HUDEP-2 (cell line): ENCODE results near the gene BTBD7.

Source experiments
- DNase-seq, 76 experiments: peaks; one replicate each; lab custom pipeline; 2025; ENCODE audit not compliant: unreplicated experiment in 76 of 76; lab: John Stamatoyannopoulos, UW

The BTBD7 gene

DNA sequence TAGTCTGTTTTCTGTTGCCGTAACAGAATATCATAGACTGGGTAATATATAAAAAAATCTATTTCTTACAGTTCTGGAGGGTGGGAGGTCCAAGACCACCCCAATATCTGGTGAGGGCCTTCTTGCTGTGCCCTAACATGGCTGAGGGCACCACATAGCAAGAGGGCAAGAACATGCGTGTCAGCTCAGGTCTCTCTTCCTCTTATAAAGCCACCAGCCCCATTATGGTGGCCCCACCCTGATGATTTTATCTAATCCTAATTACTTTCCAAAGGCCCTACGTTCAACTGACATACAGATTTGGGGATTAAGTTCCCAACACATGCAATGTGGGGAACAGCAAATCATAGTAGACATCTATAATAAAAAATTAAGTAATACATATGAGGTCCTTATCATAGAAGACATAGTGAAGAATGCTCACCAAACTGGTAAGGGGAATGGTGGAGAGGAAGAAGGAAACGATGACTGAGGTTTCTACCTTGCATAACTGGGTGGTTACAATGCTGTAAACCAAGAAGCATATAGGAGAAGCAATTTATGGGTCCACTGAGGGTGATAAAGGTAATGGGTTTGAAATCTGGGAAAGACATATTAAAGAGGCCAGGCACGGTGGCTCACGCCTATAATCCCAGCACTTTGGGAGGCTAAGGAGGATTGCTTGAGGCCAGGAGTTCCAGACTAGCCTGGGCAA, 27.0 kb downstream of the BTBD7 start:
- peak in 4 of 76 experiments; percentile 8 to 41 (median 28) for DNase-seq

DNA sequence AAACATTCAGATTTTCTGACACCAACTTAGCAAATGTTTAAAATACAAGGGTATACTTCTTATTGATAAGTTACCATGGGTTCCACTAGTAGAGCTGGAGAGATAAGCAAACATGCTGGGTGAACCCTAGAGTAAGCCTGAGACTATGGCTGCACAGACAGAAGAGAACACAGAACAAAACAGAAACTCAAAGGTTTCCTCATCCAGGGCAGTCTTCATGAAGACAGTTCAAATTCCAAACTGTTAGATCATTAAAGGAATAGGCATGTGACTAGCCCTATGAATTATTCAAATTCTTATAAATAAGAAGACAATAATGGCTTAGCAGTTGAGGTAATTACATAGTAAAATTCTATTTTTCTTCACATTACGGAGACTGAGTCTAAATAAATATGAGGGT, 28.1 kb downstream of the BTBD7 start:
- peak in 2 of 76 experiments; percentile 9 to 13 for DNase-seq

DNA sequence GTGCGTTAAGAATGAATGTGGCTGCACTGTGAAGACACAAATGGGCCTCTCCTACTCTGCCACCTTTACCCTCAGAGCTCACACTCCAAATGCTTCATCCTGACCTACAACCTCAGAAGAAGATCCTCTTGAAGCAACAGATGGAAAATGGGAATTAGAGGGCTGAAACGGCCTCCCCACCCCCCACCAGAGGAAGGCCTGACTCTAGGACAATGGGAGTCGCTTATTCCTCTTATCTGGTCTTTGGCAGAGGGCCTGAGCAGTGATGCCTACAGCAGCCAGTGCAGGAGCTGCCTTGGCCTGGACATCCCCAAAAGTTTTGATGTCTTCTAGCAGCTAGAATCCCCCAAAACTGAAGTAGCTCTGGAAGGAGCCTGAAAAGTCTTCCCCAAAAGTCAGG, 29.2 kb downstream of the BTBD7 start:
- peak in 66 of 76 experiments; percentile 11 to 80 (median 56) for DNase-seq

DNA sequence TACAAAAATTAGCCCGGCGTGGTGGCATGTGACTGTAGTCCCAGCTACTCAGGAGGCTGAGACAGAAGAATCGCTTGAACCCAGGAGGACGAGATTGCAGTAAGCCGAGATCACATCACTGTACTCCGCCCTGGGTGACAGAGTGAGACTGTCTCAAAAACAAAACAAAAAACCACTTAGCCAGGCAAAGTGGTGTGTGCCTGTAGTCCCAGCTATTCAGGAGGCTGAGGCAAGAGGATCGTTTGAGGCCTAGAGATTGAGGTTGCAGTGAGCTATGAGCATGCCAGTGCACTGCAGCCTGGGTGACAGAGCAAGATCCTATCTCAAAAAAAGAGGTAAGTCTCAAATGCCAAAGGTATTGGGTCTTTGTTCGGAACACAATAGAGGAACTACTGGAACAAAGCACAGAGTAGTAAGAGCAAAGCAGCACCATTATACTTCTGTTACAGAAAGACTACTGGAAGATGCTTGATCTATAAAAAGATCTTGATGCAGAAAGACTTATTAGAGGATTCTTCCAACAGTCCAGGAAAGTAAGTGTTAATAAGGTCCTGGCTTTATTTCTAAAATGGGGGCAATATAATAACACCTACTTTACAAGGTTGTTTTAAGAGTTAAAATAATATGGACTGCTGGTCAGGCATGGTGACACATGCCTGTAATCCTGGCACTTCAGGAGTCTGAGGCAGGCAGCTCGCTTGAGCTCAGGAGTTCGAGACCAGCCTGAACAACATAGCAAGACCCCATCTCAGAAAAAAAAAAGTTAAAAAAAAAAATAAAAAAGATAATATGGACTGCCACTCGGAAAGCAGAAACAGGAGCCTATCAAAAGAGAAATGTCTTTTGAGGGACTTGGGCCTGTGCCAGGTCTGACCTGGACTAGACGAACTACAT, 29.9 kb downstream of the BTBD7 start:
- no peak for DNase-seq

DNA sequence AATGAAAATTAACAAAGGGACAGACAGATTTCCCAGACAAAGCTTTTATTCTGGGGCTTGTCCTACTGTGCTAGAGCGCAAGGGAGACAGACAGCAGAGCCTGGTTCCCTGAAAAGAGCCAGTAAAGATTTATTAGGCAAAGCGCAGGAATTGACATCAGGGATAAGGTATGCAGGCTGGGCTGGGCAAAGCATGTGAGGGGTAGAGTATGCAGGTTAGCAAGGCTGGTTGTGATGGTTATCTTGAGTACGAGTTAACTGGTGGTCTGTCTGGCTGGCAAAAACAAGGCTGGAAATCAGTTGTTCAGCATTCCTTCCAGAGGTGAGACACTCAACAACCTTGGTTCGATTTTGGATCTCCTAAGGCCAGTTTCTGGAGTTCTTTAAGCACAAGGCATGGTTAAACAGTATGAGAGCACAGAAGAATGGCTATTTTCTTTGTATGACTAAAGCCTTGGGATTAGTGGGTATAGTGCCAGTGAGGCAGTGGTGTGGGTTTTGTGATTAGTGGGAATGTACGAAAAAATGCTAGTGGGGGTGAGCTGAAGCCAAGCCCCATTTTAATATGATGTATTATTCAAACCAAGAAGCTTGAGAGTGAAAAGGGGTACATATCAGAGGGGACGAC, 30.9 kb downstream of the BTBD7 start:
- DNase-seq: no peak

DNA sequence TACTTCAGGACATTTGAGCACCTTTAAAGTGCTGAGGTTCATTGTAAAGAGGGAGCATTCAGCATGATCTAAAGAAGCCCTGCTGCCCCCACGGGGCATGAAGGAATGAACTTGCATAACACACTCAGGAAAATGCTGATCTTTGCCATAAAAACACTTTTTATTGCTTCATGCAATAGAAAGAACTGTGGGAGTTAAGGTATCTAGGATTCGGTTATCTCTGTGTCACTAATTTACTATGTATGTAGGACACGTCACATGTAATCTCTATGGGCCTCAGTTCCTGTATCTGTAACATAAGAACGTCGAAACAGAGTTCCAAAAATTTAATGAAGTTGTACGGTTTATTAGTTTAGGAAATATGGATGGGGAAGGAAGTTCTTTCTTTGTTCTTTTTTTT, 33.0 kb downstream of the BTBD7 start:
- no peak for DNase-seq

DNA sequence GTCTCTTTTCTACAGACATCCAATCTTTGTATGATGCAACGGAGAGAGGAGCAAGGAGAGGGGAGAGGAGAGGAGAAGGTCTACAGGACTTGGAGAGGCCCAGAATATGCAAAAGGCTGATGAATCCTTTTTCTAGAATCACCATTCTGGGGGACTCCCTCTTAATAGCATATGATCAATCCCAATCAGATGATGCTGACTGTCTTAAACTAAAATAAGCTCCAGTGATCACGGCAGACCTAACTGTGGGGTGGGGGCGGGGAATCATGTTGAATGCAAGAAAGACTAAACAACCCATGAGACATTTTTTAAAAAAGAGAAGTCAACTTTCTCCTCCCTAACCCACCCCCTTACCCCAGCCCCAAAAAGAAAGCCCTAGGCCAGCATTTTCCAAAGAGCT, 33.4 kb downstream of the BTBD7 start:
- no peak for DNase-seq

DNA sequence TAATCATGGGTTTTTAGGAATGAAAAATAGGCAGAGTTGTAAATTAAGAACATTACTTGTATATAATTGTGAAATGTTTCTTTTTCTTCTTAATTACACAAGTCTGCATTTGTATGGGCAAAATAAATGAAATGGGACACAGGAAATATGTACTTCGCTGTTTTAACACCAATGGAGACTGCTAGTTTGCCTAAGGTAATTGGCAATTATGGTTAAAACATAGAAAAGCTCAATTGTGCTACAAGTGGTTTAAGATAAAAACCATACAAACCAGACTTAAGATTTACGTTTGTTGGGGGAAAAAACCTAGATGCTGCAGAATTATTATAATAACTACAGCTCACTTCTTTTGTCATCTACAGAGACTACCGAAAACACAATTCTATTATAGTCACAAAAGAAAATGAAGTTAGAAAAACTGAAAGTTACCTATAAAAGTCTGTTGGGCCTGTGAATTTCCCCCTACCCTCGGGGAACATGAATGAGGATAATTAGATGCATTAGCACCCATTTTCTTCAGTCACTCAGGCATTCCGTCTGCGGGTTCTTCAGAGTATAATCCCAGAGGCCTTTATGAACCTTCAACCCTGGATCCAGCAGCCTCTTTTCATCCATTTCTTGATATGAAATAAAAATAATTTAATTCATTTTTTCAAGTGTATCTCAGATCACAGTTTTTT, 37.2 kb downstream of the BTBD7 start:
- DNase-seq: no peak

DNA sequence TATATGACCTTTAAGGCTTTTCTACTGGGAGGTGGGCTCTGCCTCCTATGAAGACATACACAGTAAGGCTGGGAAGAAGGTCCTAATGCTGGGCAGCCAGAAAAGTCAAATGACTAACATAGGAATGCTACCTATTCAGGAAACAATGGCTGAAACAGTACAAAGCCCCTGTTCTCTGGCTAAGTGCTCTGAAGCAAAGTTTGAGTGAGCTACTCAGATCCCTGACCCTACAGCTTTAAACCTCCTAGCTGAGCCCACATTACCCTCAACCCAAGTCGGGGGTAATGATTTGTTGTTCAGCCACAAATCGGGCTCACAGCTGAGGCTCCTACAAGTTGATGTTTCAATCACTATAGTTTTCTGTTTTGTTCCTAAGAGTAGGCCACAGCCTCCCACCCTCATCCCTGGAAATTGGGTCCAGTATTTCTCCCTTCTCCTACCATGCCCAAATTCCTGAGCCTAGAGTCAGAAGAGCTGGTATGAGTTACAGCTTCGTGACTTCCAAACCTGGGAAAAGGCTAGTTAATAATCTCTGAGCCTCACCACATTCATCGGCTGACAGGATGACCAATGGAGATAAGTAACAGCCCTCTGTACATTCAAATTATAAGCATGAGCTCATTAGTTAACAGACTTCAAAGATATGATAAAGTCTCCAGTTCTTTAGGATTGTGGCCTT, 46.5 kb downstream of the BTBD7 start:
- DNase-seq: peak in 1 of 76 experiments; percentile 18

DNA sequence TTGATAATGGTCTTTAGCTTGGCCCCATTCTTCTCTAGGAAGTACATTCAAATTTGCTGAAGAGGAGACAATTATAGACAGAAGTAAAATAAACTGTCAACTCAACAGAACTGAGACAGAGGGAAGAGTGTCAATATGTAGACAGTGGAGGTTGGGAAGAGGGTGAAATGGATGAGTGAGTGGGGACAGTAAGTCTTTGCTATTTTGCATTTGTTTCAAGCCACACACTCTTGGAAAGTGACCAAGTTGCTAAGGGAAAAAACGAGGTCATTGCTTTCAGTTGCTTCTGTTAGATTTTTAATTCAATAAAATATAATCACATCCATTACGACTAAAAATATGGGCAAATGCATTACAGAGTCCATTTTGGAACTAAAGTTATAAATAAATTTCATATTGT, 47.8 kb downstream of the BTBD7 start:
- DNase-seq: peak in 7 of 76 experiments; percentile 3 to 37 (median 10)

DNA sequence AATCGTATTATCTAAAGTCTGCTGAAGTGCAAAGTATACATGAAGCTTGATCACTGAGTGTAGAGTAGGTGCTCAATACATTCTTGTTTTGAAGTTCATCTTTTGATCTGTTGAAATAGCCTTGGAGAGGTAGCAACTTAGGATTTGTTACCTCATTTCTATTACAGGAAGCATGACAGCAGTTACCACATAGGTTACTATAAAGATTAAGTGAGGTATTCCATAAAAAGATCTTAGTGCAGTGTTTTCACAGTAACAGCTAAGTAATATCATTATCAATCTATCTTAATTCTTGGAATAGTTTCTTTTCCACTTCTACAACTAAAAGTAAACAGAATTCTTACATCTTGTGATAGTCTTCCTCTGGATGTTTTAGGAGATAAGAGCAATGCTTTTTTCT, 50.9 kb downstream of the BTBD7 start:
- no peak for DNase-seq

DNA sequence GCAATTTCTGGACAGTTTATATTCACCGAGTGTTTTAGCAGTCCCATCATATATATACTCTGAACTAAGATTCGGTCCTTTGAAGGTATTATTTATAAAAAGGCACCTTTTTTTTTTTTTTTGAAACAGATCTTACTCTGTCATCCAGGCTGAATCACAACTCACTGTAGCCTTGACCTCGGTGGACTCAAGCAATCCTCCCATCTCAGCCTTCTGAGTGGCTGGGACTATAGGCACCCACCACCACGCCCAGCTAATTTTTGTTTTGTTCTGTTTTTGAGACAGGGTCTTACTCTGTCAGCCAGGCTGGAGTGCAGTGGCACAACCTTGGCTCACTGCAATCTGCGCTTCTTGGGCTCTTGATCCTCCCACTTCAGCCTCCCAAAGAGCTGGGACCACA, 52.1 kb downstream of the BTBD7 start:
- DNase-seq: no peak

DNA sequence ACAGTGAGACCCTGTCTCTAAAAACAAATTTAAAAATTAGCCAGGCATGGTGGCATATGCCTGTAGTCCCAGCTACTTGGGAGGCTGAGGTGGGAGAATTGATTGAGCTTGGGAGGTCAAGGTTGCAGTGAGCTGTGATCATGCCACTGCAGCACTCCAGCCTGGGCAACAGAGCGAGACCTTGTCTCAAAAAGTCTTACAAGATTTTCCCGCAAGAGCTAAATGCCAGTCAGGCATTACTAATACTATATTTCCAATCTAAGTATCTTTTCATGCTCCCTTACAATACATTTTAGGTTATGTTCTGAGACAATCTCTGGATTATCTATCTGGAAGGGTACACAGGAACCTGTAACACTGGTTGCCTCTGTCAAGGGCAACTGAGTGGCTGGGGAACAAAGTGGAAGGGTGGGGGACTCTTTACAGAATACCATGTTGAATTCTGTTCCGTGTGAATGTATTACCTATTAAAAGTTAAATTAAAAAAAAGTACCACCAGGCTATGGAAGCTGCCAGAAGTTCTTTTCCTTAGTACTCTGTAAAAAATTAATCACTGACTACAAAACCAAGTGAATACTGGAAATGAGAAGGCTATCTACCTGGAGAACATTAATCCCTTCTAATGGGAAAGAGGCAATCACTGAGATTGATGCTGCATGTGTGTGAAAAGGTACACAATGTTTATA, 56.7 kb downstream of the BTBD7 start:
- DNase-seq: no peak

DNA sequence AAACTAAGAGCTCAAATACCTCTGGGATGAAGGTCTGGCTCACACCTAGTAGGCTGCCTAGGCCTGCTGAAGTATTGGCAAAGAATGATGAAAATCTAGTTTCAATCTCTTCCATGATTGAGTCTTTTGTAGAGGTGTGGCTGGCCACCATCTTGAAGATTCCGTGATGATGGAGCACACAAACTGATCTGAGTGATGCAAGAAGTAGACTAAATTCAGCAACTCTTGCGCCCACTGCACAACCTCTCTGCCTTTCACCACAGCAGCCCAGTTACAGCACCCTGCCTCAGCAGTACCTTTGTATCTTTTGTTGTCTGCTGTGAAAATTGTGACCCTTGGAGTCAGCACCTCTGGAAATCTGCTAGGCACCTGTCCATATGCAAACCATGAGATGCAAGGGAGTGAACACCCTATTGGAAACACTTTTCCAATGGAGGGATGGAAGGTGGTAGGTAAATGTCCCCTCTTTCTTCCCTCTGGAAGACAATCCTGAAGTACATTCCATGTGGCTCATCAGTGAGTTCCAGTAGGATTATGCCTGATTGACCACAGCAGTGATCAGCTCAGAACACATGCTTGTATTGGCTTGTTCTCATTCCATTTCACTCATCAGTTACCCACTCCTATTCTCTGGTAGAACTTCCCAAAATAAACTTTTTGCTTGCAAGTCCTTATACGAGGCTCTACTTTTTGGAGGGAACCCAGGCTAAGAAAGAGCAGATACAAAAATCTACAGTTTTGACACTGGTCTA, 58.6 kb downstream of the BTBD7 start:
- no peak for DNase-seq

DNA sequence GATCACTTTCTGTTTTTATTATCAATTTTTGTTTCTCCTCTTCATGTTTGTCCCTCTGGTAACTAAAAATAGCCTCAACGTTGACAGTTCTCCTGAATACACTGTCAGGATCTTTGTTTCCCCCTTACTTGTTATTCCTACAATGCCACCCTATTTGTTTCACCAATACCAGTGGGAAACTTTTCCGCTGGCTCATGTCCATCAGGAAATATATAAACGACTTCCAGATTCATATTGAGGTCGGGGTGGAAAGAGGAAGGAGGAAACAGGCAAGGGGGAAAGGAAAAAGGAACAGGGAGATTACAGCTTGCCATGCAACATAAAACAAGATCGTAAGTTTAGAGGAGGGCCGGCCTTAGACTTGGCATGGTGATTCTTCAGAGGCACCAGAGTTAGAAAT, 61.7 kb downstream of the BTBD7 start:
- no peak for DNase-seq

DNA sequence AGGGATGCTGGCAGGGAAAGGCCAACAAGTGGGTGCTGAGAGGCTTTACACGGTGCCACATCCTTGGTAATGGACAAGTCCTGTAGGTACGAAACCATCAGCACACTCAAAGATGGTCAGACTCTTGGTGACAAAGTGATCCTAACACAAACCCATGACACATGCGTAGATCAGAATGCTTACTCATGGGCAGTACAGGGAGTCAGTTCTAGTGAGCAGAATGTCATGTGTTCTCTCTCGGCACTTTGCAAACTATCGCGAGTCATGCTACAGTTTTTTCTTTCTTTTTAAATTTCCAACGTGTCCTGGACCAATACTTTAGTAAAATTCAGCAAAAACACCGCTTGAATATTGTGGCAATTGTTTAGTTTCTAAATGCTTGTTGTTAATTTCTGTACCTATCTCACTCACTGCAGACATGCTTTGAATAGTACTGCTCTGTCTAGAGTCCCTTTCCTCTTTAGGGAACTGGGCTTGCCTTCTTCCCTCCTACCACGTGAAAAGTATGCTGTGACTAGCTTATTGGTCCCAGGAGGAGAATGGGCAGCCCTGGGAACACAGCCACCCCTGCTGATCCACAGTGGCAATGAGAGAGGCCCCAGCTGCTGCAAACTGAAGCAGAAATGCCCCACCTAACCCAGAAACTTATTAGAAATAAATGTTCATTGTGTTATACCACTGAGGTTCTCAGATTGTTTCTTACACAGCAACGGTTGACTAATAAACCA, 63.3 kb downstream of the BTBD7 start:
- peak in 2 of 76 experiments; percentile 5 to 21 for DNase-seq

DNA sequence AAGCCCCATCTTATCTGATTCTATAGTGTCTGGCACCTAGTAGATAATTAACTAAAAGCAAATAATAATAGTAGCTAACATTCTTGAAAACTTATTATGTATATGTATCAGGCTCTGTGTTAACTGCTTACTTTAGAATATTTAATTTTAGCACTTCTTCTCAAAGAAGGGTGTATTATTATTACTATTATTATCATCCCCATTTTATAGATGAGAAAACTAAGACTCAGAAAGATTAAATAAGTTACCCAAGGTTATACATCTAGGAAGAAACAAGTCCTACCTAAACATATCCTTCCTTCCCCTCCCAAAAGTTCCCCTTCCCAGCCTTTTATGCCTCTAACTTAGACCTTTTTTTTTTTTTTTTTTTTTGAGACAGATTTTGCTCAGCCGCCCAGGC, 64.4 kb downstream of the BTBD7 start:
- DNase-seq: no peak

DNA sequence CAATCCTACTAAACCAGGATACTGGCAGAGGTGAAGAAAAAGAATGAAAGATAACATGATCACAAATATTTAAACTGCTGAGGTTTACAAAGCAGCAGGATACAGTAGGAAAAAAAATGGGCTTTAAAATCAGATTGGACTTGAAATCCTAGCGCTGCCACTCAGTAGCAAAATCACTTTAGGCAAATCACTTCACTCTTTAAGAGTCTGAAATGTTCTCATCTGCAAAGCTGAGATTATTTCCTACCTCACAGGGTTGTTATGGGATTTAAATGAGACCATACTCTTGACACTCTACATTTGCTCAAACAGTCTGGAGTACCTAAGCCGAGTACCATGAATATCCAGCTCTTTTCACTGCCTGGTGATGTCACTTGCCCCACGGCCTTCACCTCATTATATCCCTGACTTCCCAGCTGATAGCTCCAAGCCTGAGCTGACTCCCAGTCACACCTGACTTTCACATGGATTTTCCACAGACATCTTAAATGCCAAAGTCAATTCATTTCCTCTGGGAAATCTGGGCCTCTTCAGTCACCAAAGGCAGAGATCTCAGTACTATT, 65.6 kb downstream of the BTBD7 start:
- DNase-seq: no peak
